ENCODE results near the gene DEFB112.

- TF ChIP-seq CTCF (IDR thresholded peaks at IDR 0.05) (no peak), EP300 (IDR thresholded peaks at IDR 0.05) (no peak), POLR2A (IDR thresholded peaks at IDR 0.05) (no peak), POLR2AphosphoS5 (IDR thresholded peaks at IDR 0.05) (no peak)
These were observed 54.5 kb downstream of the DEFB112 start for GRCh38 chr6:49995278-49995677.
